ENCODE results near the gene BCAR1. TPM values are rescaled to one million over a fixed set of nuclear protein-coding genes. Genes with fewer than 3 reads are reported as not detected.

The BCAR1 gene
- total and polyA plus RNA-seq, 2 of the 13 experiments (the other 11 are each of a cell fraction or from before 2014, with no cell fraction given), result 48.1 to 51.7 TPM

- Histone ChIP-seq H3K9ac (ENCODE audit: insufficient read depth, low read depth, low read length) (no peak overlapping the region), H3K79me2 (ENCODE audit: insufficient read depth, low read length) (no peaks in the 10 kb centered on the region), H3K36me3 (replicated peaks in 1 of 2; ENCODE audit: control insufficient read depth in 1 of 2, insufficient read depth in 2 of 2, low read length in 2 of 2) (no peaks in the 10 kb centered on the region), H3K27me3 (ENCODE audit: control insufficient read depth in 1 of 2, insufficient read depth in 2 of 2, low read length in 2 of 2) (no peaks in the 10 kb centered on the region), H3K9me3 (ENCODE audit: low read length) (no peaks in the 10 kb centered on the region), H3K4me3 (replicated peaks in 1 of 3; ENCODE audit: insufficient read depth in 1 of 3, low read depth in 2 of 3, low read length in 3 of 3) (no peak overlapping the region), H3K4me2 (ENCODE audit: low read depth, low read length) (no peak overlapping the region), H3K4me1 (ENCODE audit: insufficient read depth, low read length) (peaks cover 10% of the 10 kb centered on the region; the same call in 1 of the 2 replicates), H3K27ac (ENCODE audit: extremely low read length, insufficient read depth, low read length) (no peak overlapping the region), H2AFZ (ENCODE audit: low read length) (no peak overlapping the region), H4K20me1 (ENCODE audit: insufficient read depth, low read length) (no peaks in the 10 kb centered on the region)
- ChIA-PET CTCF (ENCODE audit: low intra/inter-chr PET ratio, low total read pairs) (no interaction called here), POLR2A (interaction anchor here (1.6 to 2.9 kb wide), 2 partner anchors 9 to 25 kb away, joined by 4 to 12 read pairs; no protein-coding TSS in a partner anchor)
- no peak for TF ChIP-seq RARA (CRISPR knock-in tag; IDR thresholded peaks at IDR 0.05)
- TF ChIP-seq, protein P1, sequence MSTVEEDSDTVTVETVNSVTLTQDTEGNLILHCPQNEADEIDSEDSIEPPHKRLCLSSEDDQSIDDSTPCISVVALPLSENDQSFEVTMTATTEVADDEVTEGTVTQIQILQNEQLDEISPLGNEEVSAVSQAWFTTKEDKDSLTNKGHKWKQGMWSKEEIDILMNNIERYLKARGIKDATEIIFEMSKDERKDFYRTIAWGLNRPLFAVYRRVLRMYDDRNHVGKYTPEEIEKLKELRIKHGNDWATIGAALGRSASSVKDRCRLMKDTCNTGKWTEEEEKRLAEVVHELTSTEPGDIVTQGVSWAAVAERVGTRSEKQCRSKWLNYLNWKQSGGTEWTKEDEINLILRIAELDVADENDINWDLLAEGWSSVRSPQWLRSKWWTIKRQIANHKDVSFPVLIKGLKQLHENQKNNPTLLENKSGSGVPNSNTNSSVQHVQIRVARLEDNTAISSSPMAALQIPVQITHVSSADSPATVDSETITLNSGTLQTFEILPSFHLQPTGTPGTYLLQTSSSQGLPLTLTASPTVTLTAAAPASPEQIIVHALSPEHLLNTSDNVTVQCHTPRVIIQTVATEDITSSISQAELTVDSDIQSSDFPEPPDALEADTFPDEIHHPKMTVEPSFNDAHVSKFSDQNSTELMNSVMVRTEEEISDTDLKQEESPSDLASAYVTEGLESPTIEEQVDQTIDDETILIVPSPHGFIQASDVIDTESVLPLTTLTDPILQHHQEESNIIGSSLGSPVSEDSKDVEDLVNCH (CRISPR knock-in tag; IDR thresholded peaks at IDR 0.05), result no peak
- in situ Hi-C loops (cut with HindIII; ENCODE audit: extremely low pct_ligation_motif_present, low pct_unique_long_range_greater_than_20kb), result no loop called here
- no peak for FAIRE-seq
- intact Hi-C loops (cut with micrococcal nuclease; ENCODE audit: unreplicated experiment), result no loop called here
- ATAC-seq, result no peak
- WGBS (ENCODE audit: low lambda C conversion rate), result 91% methylated on average over 8 of the region's 8 CpGs
- no peak for DNase-seq (ENCODE audit: low spot score)
- no TSS peak for BruUV-seq (replicated peaks)
Measured at GRCh38 chr16:75280331-75280804, 28.9 kb upstream of the BCAR1 start.

GRCh38 chr16:75279305-75279704 is 27.9 kb upstream of the BCAR1 start:
- DNase-seq (ENCODE audit: low spot score) (no peak), FAIRE-seq (no peak), ATAC-seq (peak; percentile 71)
- H3K79me2 ChIP-seq (ENCODE audit: insufficient read depth, low read length), result no peaks in the 10 kb centered on the region
- H3K4me3 ChIP-seq (replicated peaks in 1 of 3; ENCODE audit: insufficient read depth in 1 of 3, low read depth in 2 of 3, low read length in 3 of 3), result no peak overlapping the region
- 53% methylated on average over 6 of the region's 10 CpGs for WGBS (ENCODE audit: low lambda C conversion rate)
- ChIA-PET POLR2A (interaction anchor here (2.9 kb wide), 1 partner anchor 26 kb away, joined by 12 read pairs; no protein-coding TSS in a partner anchor), CTCF (ENCODE audit: low intra/inter-chr PET ratio, low total read pairs) (no interaction called here)
- H3K4me1 ChIP-seq (ENCODE audit: insufficient read depth, low read length), result peaks cover 15% of the 10 kb centered on the region; the same call in 1 of the 2 replicates
- H2AFZ ChIP-seq (ENCODE audit: low read length), result no peak overlapping the region
- in situ Hi-C loops (cut with HindIII; ENCODE audit: extremely low pct_ligation_motif_present, low pct_unique_long_range_greater_than_20kb) (no loop called here), intact Hi-C loops (cut with micrococcal nuclease; ENCODE audit: unreplicated experiment) (no loop called here)
- H3K36me3 ChIP-seq (replicated peaks in 1 of 2; ENCODE audit: control insufficient read depth in 1 of 2, insufficient read depth in 2 of 2, low read length in 2 of 2), result no peaks in the 10 kb centered on the region
- H3K9ac ChIP-seq (ENCODE audit: insufficient read depth, low read depth, low read length), result no peak overlapping the region
- no peaks in the 10 kb centered on the region for H4K20me1 ChIP-seq (ENCODE audit: insufficient read depth, low read length)
- no TSS peak for BruUV-seq (replicated peaks)
- peak overlapping the region; percentile 40; the same call in 1 of the 2 replicates for H3K4me2 ChIP-seq (ENCODE audit: low read depth, low read length)
- no peaks in the 10 kb centered on the region for H3K9me3 ChIP-seq (ENCODE audit: low read length)
- no peaks in the 10 kb centered on the region for H3K27me3 ChIP-seq (ENCODE audit: control insufficient read depth in 1 of 2, insufficient read depth in 2 of 2, low read length in 2 of 2)
- H3K27ac ChIP-seq (ENCODE audit: extremely low read length, insufficient read depth, low read length), result no peak overlapping the region
- TF ChIP-seq, protein P2, sequence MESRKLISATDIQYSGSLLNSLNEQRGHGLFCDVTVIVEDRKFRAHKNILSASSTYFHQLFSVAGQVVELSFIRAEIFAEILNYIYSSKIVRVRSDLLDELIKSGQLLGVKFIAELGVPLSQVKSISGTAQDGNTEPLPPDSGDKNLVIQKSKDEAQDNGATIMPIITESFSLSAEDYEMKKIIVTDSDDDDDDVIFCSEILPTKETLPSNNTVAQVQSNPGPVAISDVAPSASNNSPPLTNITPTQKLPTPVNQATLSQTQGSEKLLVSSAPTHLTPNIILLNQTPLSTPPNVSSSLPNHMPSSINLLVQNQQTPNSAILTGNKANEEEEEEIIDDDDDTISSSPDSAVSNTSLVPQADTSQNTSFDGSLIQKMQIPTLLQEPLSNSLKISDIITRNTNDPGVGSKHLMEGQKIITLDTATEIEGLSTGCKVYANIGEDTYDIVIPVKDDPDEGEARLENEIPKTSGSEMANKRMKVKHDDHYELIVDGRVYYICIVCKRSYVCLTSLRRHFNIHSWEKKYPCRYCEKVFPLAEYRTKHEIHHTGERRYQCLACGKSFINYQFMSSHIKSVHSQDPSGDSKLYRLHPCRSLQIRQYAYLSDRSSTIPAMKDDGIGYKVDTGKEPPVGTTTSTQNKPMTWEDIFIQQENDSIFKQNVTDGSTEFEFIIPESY (CRISPR knock-in tag; IDR thresholded peaks at IDR 0.05), result peak; percentile 78
- TF ChIP-seq HNRNPL (IDR thresholded peaks at IDR 0.05; ENCODE audit: low read depth, low read length), result 0 out of 2 replicates have a peak, but pooled peaks have one; percentile 55
- TF ChIP-seq, protein P3, sequence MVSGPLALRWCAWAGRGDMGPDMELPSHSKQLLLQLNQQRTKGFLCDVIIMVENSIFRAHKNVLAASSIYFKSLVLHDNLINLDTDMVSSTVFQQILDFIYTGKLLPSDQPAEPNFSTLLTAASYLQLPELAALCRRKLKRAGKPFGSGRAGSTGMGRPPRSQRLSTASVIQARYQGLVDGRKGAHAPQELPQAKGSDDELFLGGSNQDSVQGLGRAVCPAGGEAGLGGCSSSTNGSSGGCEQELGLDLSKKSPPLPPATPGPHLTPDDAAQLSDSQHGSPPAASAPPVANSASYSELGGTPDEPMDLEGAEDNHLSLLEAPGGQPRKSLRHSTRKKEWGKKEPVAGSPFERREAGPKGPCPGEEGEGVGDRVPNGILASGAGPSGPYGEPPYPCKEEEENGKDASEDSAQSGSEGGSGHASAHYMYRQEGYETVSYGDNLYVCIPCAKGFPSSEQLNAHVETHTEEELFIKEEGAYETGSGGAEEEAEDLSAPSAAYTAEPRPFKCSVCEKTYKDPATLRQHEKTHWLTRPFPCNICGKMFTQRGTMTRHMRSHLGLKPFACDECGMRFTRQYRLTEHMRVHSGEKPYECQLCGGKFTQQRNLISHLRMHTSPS (CRISPR knock-in tag; IDR thresholded peaks at IDR 0.05; ENCODE audit: low read depth), result 0 out of 2 replicates have a peak, but pooled peaks have one; percentile 34
- TF ChIP-seq ZNF543 (CRISPR knock-in tag; IDR thresholded peaks at IDR 0.05), result no peak
- TF ChIP-seq ZBTB38 (CRISPR knock-in tag; IDR thresholded peaks at IDR 0.05), result peak; percentile 34; the same call in 1 of the 2 replicates
- TF ChIP-seq BRD4 (CRISPR knock-in tag; IDR thresholded peaks at IDR 0.05), result no peak

All from HepG2 (cell line).